ENCODE results near the gene EEF1AKMT1. TPM values are rescaled to one million over a fixed set of nuclear protein-coding genes. Genes with fewer than 3 reads are reported as not detected.

Gene EEF1AKMT1
- polyA plus RNA-seq, 1 donor from 2014 or later: 8.2 TPM

- Histone ChIP-seq H4K20me1 (ENCODE audit: insufficient read depth) (no peaks in the 10 kb centered on the region), H3K4me3 (ENCODE audit: low read length) (no peak overlapping the region), H3K4me2 (ENCODE audit: low read length) (no peak overlapping the region), H3F3A (ENCODE audit: insufficient read depth, low read length, poor library complexity, severe bottlenecking) (no peaks in the 10 kb centered on the region), H3K27me3 (ENCODE audit: insufficient read depth, low read depth, low read length) (no peaks in the 10 kb centered on the region), H3K79me2 (replicated peaks; ENCODE audit: insufficient read depth, low read length) (no peaks in the 10 kb centered on the region), H2AFZ (ENCODE audit: low read depth, low read length) (no peak overlapping the region), H3K36me3 (ENCODE audit: insufficient read depth, low read length) (no peaks in the 10 kb centered on the region), H3K9me2 (ENCODE audit: insufficient read depth, low read length) (no peaks in the 10 kb centered on the region), H3K9ac (ENCODE audit: low read length) (no peak overlapping the region), H3K27ac (ENCODE audit: low read length) (no peak overlapping the region), H3K9me3 (ENCODE audit: low read length) (no peaks in the 10 kb centered on the region)
- TF ChIP-seq EZH2 (IDR thresholded peaks at IDR 0.05; ENCODE audit: borderline replicate concordance, insufficient read depth, low read length, poor library complexity, severe bottlenecking): no peak
- no peak for TF ChIP-seq REST (IDR thresholded peaks at IDR 0.05; ENCODE audit: borderline replicate concordance)
- no peak for TF ChIP-seq MXI1 (conservative IDR thresholded peaks at IDR 0.05; ENCODE audit: poor library complexity, severe bottlenecking)
- no peak for TF ChIP-seq EP300 (conservative IDR thresholded peaks at IDR 0.05; ENCODE audit: poor library complexity, severe bottlenecking)
- TF ChIP-seq POLR2AphosphoS5 (IDR thresholded peaks at IDR 0.05): no peak
- TF ChIP-seq RAD21 (conservative IDR thresholded peaks at IDR 0.05): no peak
- TF ChIP-seq TAF1 (IDR thresholded peaks at IDR 0.05; ENCODE audit: low read depth): no peak
- TF ChIP-seq SMC3 (conservative IDR thresholded peaks at IDR 0.05; ENCODE audit: poor library complexity): no peak
- TF ChIP-seq, protein P1, sequence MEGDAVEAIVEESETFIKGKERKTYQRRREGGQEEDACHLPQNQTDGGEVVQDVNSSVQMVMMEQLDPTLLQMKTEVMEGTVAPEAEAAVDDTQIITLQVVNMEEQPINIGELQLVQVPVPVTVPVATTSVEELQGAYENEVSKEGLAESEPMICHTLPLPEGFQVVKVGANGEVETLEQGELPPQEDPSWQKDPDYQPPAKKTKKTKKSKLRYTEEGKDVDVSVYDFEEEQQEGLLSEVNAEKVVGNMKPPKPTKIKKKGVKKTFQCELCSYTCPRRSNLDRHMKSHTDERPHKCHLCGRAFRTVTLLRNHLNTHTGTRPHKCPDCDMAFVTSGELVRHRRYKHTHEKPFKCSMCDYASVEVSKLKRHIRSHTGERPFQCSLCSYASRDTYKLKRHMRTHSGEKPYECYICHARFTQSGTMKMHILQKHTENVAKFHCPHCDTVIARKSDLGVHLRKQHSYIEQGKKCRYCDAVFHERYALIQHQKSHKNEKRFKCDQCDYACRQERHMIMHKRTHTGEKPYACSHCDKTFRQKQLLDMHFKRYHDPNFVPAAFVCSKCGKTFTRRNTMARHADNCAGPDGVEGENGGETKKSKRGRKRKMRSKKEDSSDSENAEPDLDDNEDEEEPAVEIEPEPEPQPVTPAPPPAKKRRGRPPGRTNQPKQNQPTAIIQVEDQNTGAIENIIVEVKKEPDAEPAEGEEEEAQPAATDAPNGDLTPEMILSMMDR (IDR thresholded peaks at IDR 0.05; ENCODE audit: poor library complexity, severe bottlenecking): no peak
These were observed 87.6 kb downstream of the EEF1AKMT1 start for GRCh38 chr13:20686167-20686566.

DNA sequence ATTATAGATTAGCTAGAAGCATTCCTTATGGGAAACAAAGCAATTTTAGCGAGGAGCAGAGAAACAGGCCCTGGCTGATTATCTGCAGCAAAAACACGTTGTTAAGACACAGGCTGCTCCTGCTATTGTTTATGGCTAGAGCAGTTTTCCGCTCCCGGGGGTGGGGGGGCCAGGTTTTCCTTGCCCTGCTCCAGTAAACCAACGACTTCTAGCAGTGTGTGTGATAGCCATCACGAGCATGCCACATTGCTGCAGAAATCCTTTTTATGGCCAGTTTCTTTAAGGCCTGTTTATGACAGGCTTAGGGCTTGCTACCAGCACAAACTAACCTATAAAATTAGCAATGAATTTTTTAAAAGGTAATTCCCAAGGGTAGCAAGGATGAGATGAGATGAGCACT, 88.7 kb downstream of the EEF1AKMT1 start:
- no peak overlapping the region for H3K27ac ChIP-seq (ENCODE audit: low read length)
- no peak overlapping the region for H3K4me3 ChIP-seq (ENCODE audit: low read length)
- H3K4me2 ChIP-seq (ENCODE audit: low read length): no peak overlapping the region
- no peaks in the 10 kb centered on the region for H3K36me3 ChIP-seq (ENCODE audit: insufficient read depth, low read length)
- H3K9me3 ChIP-seq (ENCODE audit: low read length): no peaks in the 10 kb centered on the region
- H3K9ac ChIP-seq (ENCODE audit: low read length): no peak overlapping the region
- no peaks in the 10 kb centered on the region for H4K20me1 ChIP-seq (ENCODE audit: insufficient read depth)
- H3K79me2 ChIP-seq (replicated peaks; ENCODE audit: insufficient read depth, low read length): no peaks in the 10 kb centered on the region
- H3F3A ChIP-seq (ENCODE audit: insufficient read depth, low read length, poor library complexity, severe bottlenecking): no peaks in the 10 kb centered on the region
- H3K27me3 ChIP-seq (ENCODE audit: insufficient read depth, low read depth, low read length): no peaks in the 10 kb centered on the region
- H2AFZ ChIP-seq (ENCODE audit: low read depth, low read length): no peak overlapping the region
- no peak for TF ChIP-seq REST (IDR thresholded peaks at IDR 0.05; ENCODE audit: borderline replicate concordance)
- no peak for TF ChIP-seq TAF1 (IDR thresholded peaks at IDR 0.05; ENCODE audit: low read depth)
- TF ChIP-seq EZH2 (IDR thresholded peaks at IDR 0.05; ENCODE audit: borderline replicate concordance, insufficient read depth, low read length, poor library complexity, severe bottlenecking): no peak
- no peak for TF ChIP-seq EP300 (conservative IDR thresholded peaks at IDR 0.05; ENCODE audit: poor library complexity, severe bottlenecking)
- TF ChIP-seq MXI1 (conservative IDR thresholded peaks at IDR 0.05; ENCODE audit: poor library complexity, severe bottlenecking): no peak
- no peak for TF ChIP-seq SMC3 (conservative IDR thresholded peaks at IDR 0.05; ENCODE audit: poor library complexity)
- TF ChIP-seq, protein P1 (IDR thresholded peaks at IDR 0.05; ENCODE audit: poor library complexity, severe bottlenecking): no peak
- TF ChIP-seq RAD21 (conservative IDR thresholded peaks at IDR 0.05): no peak
- TF ChIP-seq POLR2AphosphoS5 (IDR thresholded peaks at IDR 0.05): no peak
- no peaks in the 10 kb centered on the region for H3K9me2 ChIP-seq (ENCODE audit: insufficient read depth, low read length)
